Ovary (tissue), 3 donors: ENCODE measurements around the gene C1QA.

Experiments
- CTCF ChIP-seq, 3 donors: fragments of 450-650 bp in 2 of 3; fragments of 200-600 bp in 1 of 3; IDR thresholded peaks; one replicate each; pipeline versions ENCODE4 v1.5.1 to v1.8.0; 2016 to 2022; ENCODE audit warnings: antibody characterized with exemption in 3 of 3, mild to moderate bottlenecking in 1 of 3
- EP300 ChIP-seq: sonication (generic); formaldehyde crosslinking; IDR thresholded peaks from one replicate; pipeline ENCODE4 v1.6.1; 2017; ENCODE audit warnings: antibody characterized with exemption
- POLR2A ChIP-seq: fragments of 450-650 bp; IDR thresholded peaks from one replicate; pipeline ENCODE4 v1.6.1; 2017; ENCODE audit warnings: antibody characterized with exemption, mild to moderate bottlenecking, moderate library complexity
- donor health status: DM: no; HTN: no; CAD: no.

- no peak for TF ChIP-seq CTCF (IDR thresholded peaks at IDR 0.05)
- TF ChIP-seq POLR2A: no peak
- TF ChIP-seq EP300: no peak
Observed at GRCh38 chr1:22651941-22652856, 15.8 kb downstream of the C1QA start.
